Coronary artery (tissue), 2 donors: ENCODE results near the gene LCE2B.
A peak's percentile ranks its signal among the peaks of the same experiment; 100 is the strongest.
"Not testable (repeated sequence)": the region's sequence is repeated elsewhere in the genome, so short reads cannot be mapped to it uniquely, and the experiment has no call there.

Experiments
- DNase-seq: peaks from one replicate; pipeline ENCODE4 v3.0.0-alpha.2; 2017; ENCODE audit warnings: low spot score
- H3K27ac ChIP-seq, 2 donors: fragments of 200-600 bp; sonication (generic); one replicate each; pipeline ENCODE4 v1.5.1; 2016 to 2019
- H3K4me3 ChIP-seq: fragments of 200-600 bp; sonication (generic); 2 replicates; pipeline ENCODE4 v1.5.1; 2016; ENCODE audit warnings: mild to moderate bottlenecking, moderate library complexity
- CTCF ChIP-seq: fragments of 200-600 bp; sonication (generic); IDR thresholded peaks from one replicate; pipeline ENCODE4 v1.5.1; 2019; ENCODE audit warnings: antibody characterized with exemption

Gene LCE2B

GRCh38 chr1:152685823-152686222 lies at the start of gene LCE2B:
Gene LCE2B, plus strand, starts transcription at chr1:152686123. Its CDS starts 721 bp downstream, at chr1:152686844.
- DNase-seq, H3K4me3 ChIP-seq: not testable (repeated sequence)

GRCh38 chr1:152640351-152640750 lies 45.6 kb upstream of the LCE2B start:
- no peak overlapping the region for H3K4me3 ChIP-seq
- DNase-seq, result no peak
- TF ChIP-seq CTCF, result no peak
- no peak overlapping the region for H3K27ac ChIP-seq

More at GRCh38 chr1:152685823-152686222, at the start of gene LCE2B:
- H3K27ac ChIP-seq, result not testable (repeated sequence)

- DNase-seq, result no peak
- TF ChIP-seq CTCF, result no peak
- Histone ChIP-seq H3K4me3 (no peak overlapping the region), H3K27ac (no peak overlapping the region)
Observed at GRCh38 chr1:152643945-152644344, 42.0 kb upstream of the LCE2B start.

- no peak for DNase-seq
- TF ChIP-seq CTCF, result no peak
- no peak overlapping the region for H3K4me3 ChIP-seq
Observed at GRCh38 chr1:152645146-152645545, 40.8 kb upstream of the LCE2B start.

GRCh38 chr1:152646656-152647055 lies 39.3 kb upstream of the LCE2B start:
- no peak for TF ChIP-seq CTCF
- H3K4me3 ChIP-seq, result no peak overlapping the region
- DNase-seq, result no peak

More at GRCh38 chr1:152645146-152645545, 40.8 kb upstream of the LCE2B start:
- H3K27ac ChIP-seq, result no peak overlapping the region

GRCh38 chr1:152654110-152654509 lies 31.8 kb upstream of the LCE2B start:
- no peak for DNase-seq
- peak; percentile 15 for TF ChIP-seq CTCF
- no peak overlapping the region for H3K27ac ChIP-seq

More at GRCh38 chr1:152646656-152647055, 39.3 kb upstream of the LCE2B start:
- no peak overlapping the region for H3K27ac ChIP-seq

GRCh38 chr1:152656459-152656858 lies 29.5 kb upstream of the LCE2B start:
- H3K27ac ChIP-seq, result no peak overlapping the region
- TF ChIP-seq CTCF, result no peak
- no peak for DNase-seq

More at GRCh38 chr1:152654110-152654509, 31.8 kb upstream of the LCE2B start:
- H3K4me3 ChIP-seq, result no peak overlapping the region

GRCh38 chr1:152657677-152658076 lies 28.2 kb upstream of the LCE2B start:
- Histone ChIP-seq H3K4me3 (no peak overlapping the region), H3K27ac (no peak overlapping the region)
- TF ChIP-seq CTCF, result no peak
- DNase-seq, result no peak

More at GRCh38 chr1:152656459-152656858, 29.5 kb upstream of the LCE2B start:
- no peak overlapping the region for H3K4me3 ChIP-seq
